HepG2 (cell line): ENCODE results near the gene NLRC5. TPM values are rescaled to one million over a fixed set of nuclear protein-coding genes. Genes with fewer than 3 reads are reported as not detected.
A peak's percentile ranks its signal among the peaks of the same experiment; 100 is the strongest.

Experiments used
- AKAP8 ChIP-seq: sonication (generic); formaldehyde crosslinking; IDR thresholded peaks from 2 replicates; pipeline ENCODE4 v1.5.1; 2020; ENCODE audit warnings: mild to moderate bottlenecking, missing genetic modification reagents
- ARHGAP35 ChIP-seq: sonication (generic); formaldehyde crosslinking; IDR thresholded peaks from 2 replicates; pipeline ENCODE4 v1.9.0; 2022; ENCODE audit warnings: mild to moderate bottlenecking, inconsistent platforms, moderate library complexity, missing genetic modification reagents, borderline replicate concordance
- ATRX ChIP-seq: sonication (generic); formaldehyde crosslinking; IDR thresholded peaks from 2 replicates; pipeline ENCODE4 v1.4.0; 2020; ENCODE audit warnings: missing genetic modification reagents, borderline replicate concordance
- GABPA ChIP-seq, 2 experiments: IDR thresholded peaks; 2 replicates each; pipeline ENCODE4 v1.6.1; 2011 to 2016; ENCODE audit warnings: low read depth in 2 of 2, low read length in 1 of 2, missing biosample characterization in 1 of 2, missing genetic modification characterization in 1 of 2
- GLI4 ChIP-seq: sonication (generic); formaldehyde crosslinking; IDR thresholded peaks from 2 replicates; pipeline ENCODE4 v1.5.1; 2020; ENCODE audit warnings: missing genetic modification reagents, mild to moderate bottlenecking, moderate library complexity, borderline replicate concordance
- GPN1 ChIP-seq: sonication (generic); formaldehyde crosslinking; IDR thresholded peaks from 2 replicates; pipeline ENCODE4 v1.5.1; 2020; ENCODE audit warnings: missing genetic modification reagents, borderline replicate concordance
- HOXD1 ChIP-seq: sonication (generic); formaldehyde crosslinking; IDR thresholded peaks from 2 replicates; pipeline ENCODE4 v1.5.0; 2020; ENCODE audit warnings: missing genetic modification reagents
- MATR3 ChIP-seq: sonication (generic); formaldehyde crosslinking; IDR thresholded peaks from 2 replicates; pipeline ENCODE4 v1.4.0; 2020; ENCODE audit warnings: missing genetic modification reagents
- RBFOX2 ChIP-seq: fragments of 200-400 bp; formaldehyde crosslinking; IDR thresholded peaks from 2 replicates; pipeline ENCODE4 v1.6.1; 2017; ENCODE audit warnings: low read depth, mild to moderate bottlenecking, low read length
- U2AF2 ChIP-seq: fragments of 200-400 bp; formaldehyde crosslinking; IDR thresholded peaks from 2 replicates; pipeline ENCODE4 v1.6.1; 2017; ENCODE audit warnings: low read depth, mild to moderate bottlenecking, low read length
- ZBTB20 ChIP-seq: sonication (generic); formaldehyde crosslinking; IDR thresholded peaks from 2 replicates; pipeline ENCODE4 v1.8.1; 2023; ENCODE audit warnings: missing genetic modification reagents, low read depth, mild to moderate bottlenecking, borderline replicate concordance
- ZFP91 ChIP-seq: sonication (generic); formaldehyde crosslinking; IDR thresholded peaks from 2 replicates; pipeline ENCODE4 v1.9.0; 2022; ENCODE audit warnings: missing genetic modification reagents, mild to moderate bottlenecking, borderline replicate concordance
- ZNF138 ChIP-seq: sonication (generic); formaldehyde crosslinking; IDR thresholded peaks from 2 replicates; pipeline ENCODE4 v1.5.0; 2020; ENCODE audit warnings: mild to moderate bottlenecking, low read depth, missing genetic modification reagents
- ZNF263 ChIP-seq: sonication (generic); formaldehyde crosslinking; IDR thresholded peaks from 2 replicates; pipeline ENCODE4 v1.4.0; 2020; ENCODE audit warnings: missing genetic modification reagents
- ZNF431 ChIP-seq: sonication (generic); formaldehyde crosslinking; IDR thresholded peaks from 2 replicates; pipeline ENCODE4 v1.9.0; 2022; ENCODE audit warnings: missing genetic modification reagents, low read depth, mild to moderate bottlenecking, borderline replicate concordance
- ZNF703 ChIP-seq: sonication (generic); formaldehyde crosslinking; IDR thresholded peaks from 2 replicates; pipeline ENCODE4 v1.5.1; 2020; ENCODE audit warnings: missing genetic modification reagents, mild to moderate bottlenecking, moderate library complexity, borderline replicate concordance
- ZNF737 ChIP-seq: sonication (generic); formaldehyde crosslinking; IDR thresholded peaks from 2 replicates; pipeline ENCODE4 v1.5.0; 2020; ENCODE audit warnings: missing genetic modification reagents, mild to moderate bottlenecking, borderline replicate concordance
- ZNF790 ChIP-seq: sonication (generic); formaldehyde crosslinking; IDR thresholded peaks from 2 replicates; pipeline ENCODE4 v1.8.0; 2022; ENCODE audit warnings: missing genetic modification reagents, mild to moderate bottlenecking, borderline replicate concordance
- ZNF83 ChIP-seq: sonication (generic); formaldehyde crosslinking; IDR thresholded peaks from 2 replicates; pipeline ENCODE4 v1.4.0; 2020; ENCODE audit warnings: missing genetic modification reagents, mild to moderate bottlenecking, borderline replicate concordance
- polyA plus RNA-seq, 8 experiments: library from polyadenylated mRNA; depleted of rRNA in 3 of 8; stranded (reverse) in 7 of 8; unstranded in 1 of 8; fragments of >200 nt; fragmentation: Illumina TruSeq in 4 of 8; extraction: Trizol in 4 of 8; gene quantifications; 2 replicates each; pipeline versions ENCODE4 v1.2.1 to v1.2.3, GENCODE V29; 2011 to 2016; ENCODE audit warnings: low read depth in 4 of 8, missing spikeins in 1 of 8, mixed read lengths in 1 of 8; ENCODE audit not compliant: insufficient read depth in 1 of 8
- total RNA-seq, 5 experiments: library from RNA; depleted of rRNA; stranded (reverse); fragments of >200 nt; fragmentation: Illumina TruSeq; extraction: Trizol; gene quantifications; 2 replicates each; pipeline ENCODE4 v1.2.3, GENCODE V29; 2016; ENCODE audit warnings: low read depth in 1 of 5
- TF ChIP-seq, protein P1 (sequence below): sonication (generic); formaldehyde crosslinking; IDR thresholded peaks from 2 replicates; pipeline ENCODE4 v1.4.0; 2020; ENCODE audit warnings: low read depth, missing genetic modification reagents
- TF ChIP-seq, protein P2 (sequence below): IDR thresholded peaks from 2 replicates; pipeline ENCODE4 v1.6.1; 2016; ENCODE audit warnings: mild to moderate bottlenecking

The NLRC5 gene
- total and polyA plus RNA-seq, 2 of the 13 experiments (the other 11 are each of a cell fraction or from before 2014, with no cell fraction given), result 6.3 to 12.7 TPM

- TF ChIP-seq, protein P1, sequence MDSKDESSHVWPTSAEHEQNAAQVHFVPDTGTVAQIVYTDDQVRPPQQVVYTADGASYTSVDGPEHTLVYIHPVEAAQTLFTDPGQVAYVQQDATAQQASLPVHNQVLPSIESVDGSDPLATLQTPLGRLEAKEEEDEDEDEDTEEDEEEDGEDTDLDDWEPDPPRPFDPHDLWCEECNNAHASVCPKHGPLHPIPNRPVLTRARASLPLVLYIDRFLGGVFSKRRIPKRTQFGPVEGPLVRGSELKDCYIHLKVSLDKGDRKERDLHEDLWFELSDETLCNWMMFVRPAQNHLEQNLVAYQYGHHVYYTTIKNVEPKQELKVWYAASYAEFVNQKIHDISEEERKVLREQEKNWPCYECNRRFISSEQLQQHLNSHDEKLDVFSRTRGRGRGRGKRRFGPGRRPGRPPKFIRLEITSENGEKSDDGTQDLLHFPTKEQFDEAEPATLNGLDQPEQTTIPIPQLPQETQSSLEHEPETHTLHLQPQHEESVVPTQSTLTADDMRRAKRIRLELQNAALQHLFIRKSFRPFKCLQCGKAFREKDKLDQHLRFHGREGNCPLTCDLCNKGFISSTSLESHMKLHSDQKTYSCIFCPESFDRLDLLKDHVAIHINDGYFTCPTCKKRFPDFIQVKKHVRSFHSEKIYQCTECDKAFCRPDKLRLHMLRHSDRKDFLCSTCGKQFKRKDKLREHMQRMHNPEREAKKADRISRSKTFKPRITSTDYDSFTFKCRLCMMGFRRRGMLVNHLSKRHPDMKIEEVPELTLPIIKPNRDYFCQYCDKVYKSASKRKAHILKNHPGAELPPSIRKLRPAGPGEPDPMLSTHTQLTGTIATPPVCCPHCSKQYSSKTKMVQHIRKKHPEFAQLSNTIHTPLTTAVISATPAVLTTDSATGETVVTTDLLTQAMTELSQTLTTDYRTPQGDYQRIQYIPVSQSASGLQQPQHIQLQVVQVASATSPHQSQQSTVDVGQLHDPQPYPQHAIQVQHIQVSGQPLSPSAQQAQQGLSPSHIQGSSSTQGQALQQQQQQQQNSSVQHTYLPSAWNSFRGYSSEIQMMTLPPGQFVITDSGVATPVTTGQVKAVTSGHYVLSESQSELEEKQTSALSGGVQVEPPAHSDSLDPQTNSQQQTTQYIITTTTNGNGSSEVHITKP (CRISPR knock-in tag), result no peak
- TF ChIP-seq ZNF431 (CRISPR knock-in tag) (no peak), GLI4 (CRISPR knock-in tag) (no peak), ZNF263 (CRISPR knock-in tag) (peak; percentile 83), GPN1 (no peak), AKAP8 (0 out of 2 replicates have a peak, but pooled peaks have one; percentile 30), RBFOX2 (no peak), ZNF703 (no peak), MATR3 (CRISPR knock-in tag) (no peak), HOXD1 (CRISPR knock-in tag) (no peak), U2AF2 (no peak), ZBTB20 (no peak), ZNF737 (CRISPR knock-in tag) (no peak), ZFP91 (CRISPR knock-in tag) (peak; percentile 50; the same call in 1 of the 2 replicates), ATRX (CRISPR knock-in tag) (no peak), ARHGAP35 (no peak), ZNF138 (no peak), GABPA (IDR thresholded peaks at IDR 0.05; ENCODE audit: low read depth, low read length) (no peak), GABPA (CRISPR knock-in tag; IDR thresholded peaks at IDR 0.05; ENCODE audit: low read depth) (no peak), ZNF83 (CRISPR knock-in tag) (no peak), ZNF790 (no peak)
- TF ChIP-seq, protein P2, sequence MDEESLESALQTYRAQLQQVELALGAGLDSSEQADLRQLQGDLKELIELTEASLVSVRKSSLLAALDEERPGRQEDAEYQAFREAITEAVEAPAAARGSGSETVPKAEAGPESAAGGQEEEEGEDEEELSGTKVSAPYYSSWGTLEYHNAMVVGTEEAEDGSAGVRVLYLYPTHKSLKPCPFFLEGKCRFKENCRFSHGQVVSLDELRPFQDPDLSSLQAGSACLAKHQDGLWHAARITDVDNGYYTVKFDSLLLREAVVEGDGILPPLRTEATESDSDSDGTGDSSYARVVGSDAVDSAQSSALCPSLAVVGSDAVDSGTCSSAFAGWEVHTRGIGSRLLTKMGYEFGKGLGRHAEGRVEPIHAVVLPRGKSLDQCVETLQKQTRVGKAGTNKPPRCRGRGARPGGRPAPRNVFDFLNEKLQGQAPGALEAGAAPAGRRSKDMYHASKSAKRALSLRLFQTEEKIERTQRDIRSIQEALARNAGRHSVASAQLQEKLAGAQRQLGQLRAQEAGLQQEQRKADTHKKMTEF, result 0 out of 2 replicates have a peak, but pooled peaks have one; percentile 36
These were observed 16.1 kb upstream of the NLRC5 start (continued) for GRCh38 chr16:56973294-56973689.
